H1 (cell line): Measurements from ENCODE around the gene CHD3. TPM values are rescaled to one million over a fixed set of nuclear protein-coding genes. Genes with fewer than 3 reads are reported as not detected.

Source experiments
- CTCF ChIA-PET: fragments of 300-600 bp; sonication (Branson Sonifier 250); formaldehyde crosslinking; loops from one replicate; lab custom pipeline; 2021; ENCODE audit not compliant: partially characterized antibody; lab: Charles Lee
- POLR2A ChIA-PET: fragments of 300-600 bp; sonication (Branson Sonifier 250); formaldehyde crosslinking; loops from one replicate; lab custom pipeline; 2021; ENCODE audit warnings: inconsistent platforms; ENCODE audit not compliant: partially characterized antibody; lab: Charles Lee
- DNase-seq, 2 experiments: peaks; one replicate each; pipeline versions ENCODE4 v3.0.0 to v3.0.0-alpha.2; 2010 to 2022; ENCODE audit warnings: low spot score in 2 of 2, low read depth in 1 of 2, mixed read lengths in 1 of 2
- FAIRE-seq: peaks from 2 replicates; lab custom pipeline; 2011; peaks lifted over from hg19 to GRCh38; lab: Jason Lieb, UNC
- H2AFZ ChIP-seq: 2 replicates; pipeline ENCODE4 v1.8.1; 2012; ENCODE audit warnings: low read length, inconsistent platforms
- H2AK5ac ChIP-seq: 2 replicates; pipeline ENCODE4 v1.6.1; 2013; ENCODE audit warnings: low read depth, low read length
- H2BK120ac ChIP-seq: replicated peaks from 2 replicates; pipeline ENCODE3; 2013; ENCODE audit warnings: low read depth, low read length, inconsistent platforms
- H2BK12ac ChIP-seq: 2 replicates; pipeline ENCODE4 v1.6.1; 2013; ENCODE audit warnings: low read depth, low read length
- H2BK15ac ChIP-seq: 2 replicates; pipeline ENCODE4 v1.6.1; 2013; ENCODE audit warnings: low read length
- H2BK20ac ChIP-seq: 2 replicates; pipeline ENCODE4 v1.6.1; 2013; ENCODE audit warnings: low read length
- H2BK5ac ChIP-seq: 2 replicates; pipeline ENCODE4 v1.6.1; 2013; ENCODE audit warnings: low read depth, low read length
- H3K14ac ChIP-seq: 2 replicates; pipeline ENCODE4 v1.6.1; 2013; ENCODE audit warnings: inconsistent platforms; ENCODE audit not compliant: insufficient read length
- H3K18ac ChIP-seq: 2 replicates; pipeline ENCODE4 v1.6.1; 2013; ENCODE audit warnings: low read length; ENCODE audit errors: extremely low read depth
- H3K23ac ChIP-seq: 2 replicates; pipeline ENCODE4 v1.6.1; 2013; ENCODE audit warnings: inconsistent platforms; ENCODE audit not compliant: insufficient read length
- H3K23me2 ChIP-seq: 2 replicates; pipeline ENCODE4 v1.6.1; 2013; ENCODE audit warnings: low read depth, low read length
- H3K27ac ChIP-seq: 2 replicates; pipeline ENCODE4 v1.6.1; 2011; ENCODE audit warnings: low read depth, low read length, inconsistent platforms
- H3K27me3 ChIP-seq, 4 experiments: replicated peaks in 1 of 4; 1 replicate in 1 of 4; 2 replicates in 3 of 4; pipeline versions ENCODE4 v1.6.1 to v1.8.1; 2011 to 2013; ENCODE audit warnings: low read length in 3 of 4, mild to moderate bottlenecking in 3 of 4, inconsistent platforms in 2 of 4, mixed read lengths in 2 of 4, moderate library complexity in 1 of 4; ENCODE audit not compliant: control insufficient read depth in 3 of 4, insufficient read depth in 3 of 4; ENCODE audit errors: extremely low read depth in 1 of 4
- H3K36me3 ChIP-seq, 4 experiments: 2 replicates each; pipeline versions ENCODE4 v1.6.1 to v1.8.1; 2011 to 2013; ENCODE audit warnings: mild to moderate bottlenecking in 4 of 4, low read length in 3 of 4, moderate library complexity in 2 of 4, control low read depth in 1 of 4, inconsistent platforms in 1 of 4; ENCODE audit not compliant: insufficient read depth in 4 of 4, control insufficient read depth in 2 of 4
- H3K4ac ChIP-seq: replicated peaks from 2 replicates; pipeline ENCODE3; 2013; ENCODE audit warnings: low read length, low read depth, mixed read lengths, inconsistent platforms; ENCODE audit not compliant: insufficient read length
- H3K4me1 ChIP-seq, 4 experiments: replicated peaks in 1 of 4; 1 replicate in 1 of 4; 2 replicates in 3 of 4; pipeline versions ENCODE4 v1.6.1 to v1.8.1; 2011 to 2013; ENCODE audit warnings: low read length in 3 of 4, inconsistent platforms in 2 of 4, mixed read lengths in 1 of 4; ENCODE audit not compliant: insufficient read depth in 4 of 4, control insufficient read depth in 3 of 4
- H3K4me2 ChIP-seq, 2 experiments: 2 replicates each; pipeline versions ENCODE4 v1.6.1 to v1.8.1; 2011 to 2013; ENCODE audit warnings: low read depth in 2 of 2, low read length in 2 of 2, control low read depth in 1 of 2, inconsistent platforms in 1 of 2, mild to moderate bottlenecking in 1 of 2; ENCODE audit not compliant: insufficient read depth in 1 of 2
- H3K4me3 ChIP-seq, 4 experiments: fragments of 200-600, 300-600 bp in 1 of 4; sonication (generic), shearing (Covaris generic), sonication (Bioruptor Twin) in 1 of 4; 2 replicates each; pipeline versions ENCODE4 v1.5.1 to v1.8.1; 2011 to 2016; ENCODE audit warnings: low read length in 4 of 4, low read depth in 3 of 4, control low read depth in 2 of 4, inconsistent platforms in 2 of 4, mild to moderate bottlenecking in 2 of 4, mixed read lengths in 1 of 4, moderate library complexity in 1 of 4; ENCODE audit not compliant: insufficient read depth in 2 of 4; ENCODE audit errors: extremely low read depth in 1 of 4
- H3K56ac ChIP-seq: replicated peaks from 2 replicates; pipeline ENCODE3; 2013; ENCODE audit warnings: low read depth, mild to moderate bottlenecking, mixed read lengths, low read length, inconsistent platforms; ENCODE audit not compliant: insufficient read length
- H3K79me1 ChIP-seq: 2 replicates; pipeline ENCODE4 v1.6.1; 2013; ENCODE audit warnings: low read depth, low read length, control low read depth
- H3K79me2 ChIP-seq, 2 experiments: 2 replicates each; pipeline versions ENCODE4 v1.6.1 to v1.8.1; 2012 to 2013; ENCODE audit warnings: low read length in 2 of 2, mild to moderate bottlenecking in 2 of 2, inconsistent platforms in 1 of 2; ENCODE audit not compliant: insufficient read depth in 2 of 2, control insufficient read depth in 1 of 2
- H3K9ac ChIP-seq, 4 experiments: replicated peaks in 1 of 4; 1 replicate in 1 of 4; 2 replicates in 3 of 4; pipeline versions ENCODE4 v1.6.1 to v1.8.1; 2011 to 2013; ENCODE audit warnings: low read depth in 3 of 4, low read length in 3 of 4, control low read depth in 2 of 4, mild to moderate bottlenecking in 2 of 4, moderate library complexity in 2 of 4, inconsistent platforms in 1 of 4; ENCODE audit errors: extremely low read depth in 1 of 4
- H3K9me3 ChIP-seq, 2 experiments: 2 replicates each; pipeline versions ENCODE4 v1.6.1 to v1.8.1; 2012 to 2013; ENCODE audit warnings: mild to moderate bottlenecking in 2 of 2, moderate library complexity in 2 of 2, control low read depth in 1 of 2, inconsistent platforms in 1 of 2, low read depth in 1 of 2, low read length in 1 of 2, mixed read lengths in 1 of 2; ENCODE audit not compliant: insufficient read depth in 2 of 2
- H4K20me1 ChIP-seq, 2 experiments: replicated peaks in 1 of 2; 2 replicates each; pipeline versions ENCODE3 to v1.8.1; 2011 to 2013; ENCODE audit warnings: inconsistent platforms in 2 of 2, low read length in 2 of 2, mild to moderate bottlenecking in 1 of 2; ENCODE audit not compliant: insufficient read depth in 2 of 2, control insufficient read depth in 1 of 2
- H4K5ac ChIP-seq: 2 replicates; pipeline ENCODE4 v1.6.1; 2013; ENCODE audit warnings: low read length, low read depth, mixed read lengths, inconsistent platforms; ENCODE audit not compliant: insufficient read length
- H4K8ac ChIP-seq: 2 replicates; pipeline ENCODE4 v1.8.0; 2013; ENCODE audit warnings: mild to moderate bottlenecking, moderate library complexity, low read length, inconsistent platforms; ENCODE audit not compliant: insufficient read depth; ENCODE audit errors: extremely low read depth
- H4K91ac ChIP-seq: replicated peaks from 2 replicates; pipeline ENCODE3; 2013; ENCODE audit warnings: low read length, mixed read lengths, inconsistent platforms; ENCODE audit not compliant: insufficient read length
- HDAC6 ChIP-seq: IDR thresholded peaks from one replicate; pipeline ENCODE4 v1.7.1; 2012; ENCODE audit warnings: low read depth, mild to moderate bottlenecking, inconsistent platforms, low read length, moderate library complexity
- MAFK ChIP-seq: IDR thresholded peaks from 2 replicates; pipeline ENCODE4 v1.6.1; 2012; ENCODE audit warnings: low read depth, mild to moderate bottlenecking, improper control_type of control experiment, low read length
- NANOG ChIP-seq: IDR thresholded peaks from 2 replicates; pipeline ENCODE4 v1.6.1; 2011; ENCODE audit warnings: low read length, low read depth, mild to moderate bottlenecking, inconsistent platforms; ENCODE audit not compliant: insufficient read depth, poor library complexity, severe bottlenecking
- RAD21 ChIP-seq, 2 experiments: IDR thresholded peaks in 1 of 2; conservative IDR thresholded peaks in 1 of 2; 2 replicates each; pipeline ENCODE4 v1.6.1; 2011; ENCODE audit warnings: low read depth in 2 of 2, low read length in 2 of 2, improper control_type of control experiment in 1 of 2, inconsistent platforms in 1 of 2, mild to moderate bottlenecking in 1 of 2, moderate library complexity in 1 of 2
- SIRT6 ChIP-seq: IDR thresholded peaks from one replicate; pipeline ENCODE4 v1.7.1; 2012; ENCODE audit warnings: low read length, inconsistent platforms
- SUZ12 ChIP-seq: fragments of 200-600 bp; sonication (generic); IDR thresholded peaks from 2 replicates; pipeline ENCODE4 v1.6.1; 2012; ENCODE audit warnings: mild to moderate bottlenecking, inconsistent platforms, low read length, moderate library complexity, mixed read lengths
- TAF7 ChIP-seq: optimal IDR thresholded peaks from 2 replicates; pipeline ENCODE3; 2011; ENCODE audit warnings: low read depth, mild to moderate bottlenecking, inconsistent platforms, low read length, moderate library complexity, borderline replicate concordance
- TBP ChIP-seq: IDR thresholded peaks from 2 replicates; pipeline ENCODE4 v1.6.1; 2011; ENCODE audit warnings: low read depth, low read length, improper control_type of control experiment
- WGBS, 2 experiments: shearing (Covaris generic) in 1 of 2; methylation state at CpG; one replicate each; pipeline versions ENCODE4 v1.1.6 to v1.1.7; 2013 to 2015; ENCODE audit warnings: low lambda C conversion rate in 2 of 2, mixed read lengths in 2 of 2, inconsistent platforms in 1 of 2, low coverage in 1 of 2, missing lambda C conversion rate in 1 of 2; ENCODE audit not compliant: insufficient replicate concordance in 2 of 2, insufficient coverage in 1 of 2, insufficient read length in 1 of 2; ENCODE audit errors: extremely low coverage in 1 of 2, missing lambda C conversion rate in 1 of 2; 5-methylcytosine and 5-hydroxymethylcytosine counted together
- polyA plus RNA-seq, 7 experiments: library from polyadenylated mRNA; depleted of rRNA in 3 of 7; stranded (reverse) in 5 of 7; unstranded in 2 of 7; fragments of >200 nt in 5 of 7; fragments of 200-250 nt in 2 of 7; gene quantifications; 1 replicate in 5 of 7; 2 replicates in 1 of 7; 4 replicates in 1 of 7; pipeline versions ENCODE4 v1.2.1 to v1.2.3, GENCODE V29; 2011 to 2013; ENCODE audit warnings: missing spikeins in 2 of 7, mixed read lengths in 2 of 7
- total RNA-seq: library from RNA; stranded (reverse); fragmentation: NEBNext Ultra II Directional; extraction: Animal tissue kit (Norgen Biotek cat#: 25700); gene quantifications from 2 replicates; pipeline ENCODE4 v1.2.1, GENCODE V29; 2021
- TF ChIP-seq, protein P1 (sequence below), 3 experiments: IDR thresholded peaks; 1 replicate in 2 of 3; 2 replicates in 1 of 3; pipeline versions ENCODE4 v1.5.1 to v1.6.1; 2011; ENCODE audit warnings: low read length in 3 of 3, mild to moderate bottlenecking in 3 of 3, inconsistent platforms in 2 of 3, low read depth in 1 of 3, moderate library complexity in 1 of 3; ENCODE audit not compliant: insufficient read depth in 1 of 3; ENCODE audit errors: control extremely low read depth in 1 of 3

CHD3 gene
- total and polyA plus RNA-seq, 2 of the 8 experiments (the other 6 are each of a cell fraction or from before 2014, with no cell fraction given), result 12.3 to 12.9 TPM

DNA sequence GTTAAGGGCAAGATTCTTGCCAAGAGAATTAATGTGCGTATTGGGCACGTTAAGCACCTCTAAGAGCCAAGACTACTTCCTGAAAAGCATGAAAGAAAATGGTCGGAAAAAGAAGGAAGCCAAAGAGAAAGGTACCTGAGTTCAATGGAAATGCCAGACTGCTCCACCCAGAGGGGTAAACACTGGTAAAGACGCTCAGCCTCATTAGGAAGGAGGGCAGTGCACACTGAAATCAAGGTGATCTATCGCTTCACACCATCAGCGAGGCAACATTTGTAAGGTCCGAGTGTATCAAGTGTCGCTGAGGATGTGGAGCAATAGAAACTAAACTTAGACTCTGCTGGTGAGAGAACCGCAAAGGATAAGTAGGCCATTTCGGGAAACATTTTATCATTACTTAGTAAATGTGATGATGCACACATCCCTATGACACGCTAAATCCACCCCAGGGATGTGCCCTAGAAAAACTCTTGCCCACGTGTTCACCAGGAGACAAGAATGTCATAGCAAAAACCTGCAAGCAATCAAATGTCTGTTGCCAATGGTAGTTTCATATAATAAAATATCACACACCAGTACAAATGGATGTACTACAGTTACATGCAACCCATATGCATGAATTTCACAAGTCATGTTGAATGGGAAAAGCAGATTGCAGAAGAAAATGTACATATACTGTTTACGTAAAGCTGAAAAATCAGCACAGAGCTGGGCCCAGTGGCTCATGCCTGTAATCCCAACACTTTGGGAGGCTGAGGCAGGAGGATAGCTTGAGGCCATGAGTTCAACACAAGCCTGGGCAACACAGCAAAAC is 67.0 kb downstream of the CHD3 start:
- H3K18ac ChIP-seq, result no peak overlapping the region
- no peak overlapping the region for H3K9ac ChIP-seq
- no peak overlapping the region for H2BK15ac ChIP-seq
- ChIA-PET POLR2A (interaction anchor here (0.9 kb wide), 1 partner anchor 40 kb away, joined by 3 read pairs; the partner anchor contains the start of gene RNF227), CTCF (interaction anchor here (0.6 to 1.3 kb wide), 3 partner anchors 35 to 221 kb away, joined by 3 to 5 read pairs (median 4); no protein-coding TSS in a partner anchor)
- H3K79me1 ChIP-seq, result no peaks in the 10 kb centered on the region
- H3K9me3 ChIP-seq, result no peaks in the 10 kb centered on the region
- H4K8ac ChIP-seq, result no peak overlapping the region
- H4K5ac ChIP-seq, result no peak overlapping the region
- no peaks in the 10 kb centered on the region for H3K4me1 ChIP-seq
- no peaks in the 10 kb centered on the region; a peak in 2 of 7 replicates for H3K27me3 ChIP-seq
- H2BK12ac ChIP-seq, result no peak overlapping the region
- H3K79me2 ChIP-seq, result no peaks in the 10 kb centered on the region
- no peak overlapping the region for H2BK5ac ChIP-seq
- H3K56ac ChIP-seq, result no peak overlapping the region
- no peak overlapping the region for H3K4me3 ChIP-seq
- 91% methylated on average over 13 of the region's 13 CpGs; no CpG with 5 or more reads in 1 of the 2 experiments for WGBS, 2 experiments
- no peak overlapping the region for H2AK5ac ChIP-seq
- H3K14ac ChIP-seq, result no peak overlapping the region
- H4K20me1 ChIP-seq, result no peaks in the 10 kb centered on the region
- H3K23ac ChIP-seq, result no peak overlapping the region
- H3K27ac ChIP-seq, result no peak overlapping the region
- DNase-seq (no peak), FAIRE-seq (no peak)
- H2BK20ac ChIP-seq, result no peak overlapping the region
- no peak overlapping the region for H2BK120ac ChIP-seq
- no peaks in the 10 kb centered on the region for H3K23me2 ChIP-seq
- H4K91ac ChIP-seq, result no peak overlapping the region
- no peak overlapping the region for H2AFZ ChIP-seq
- H3K4ac ChIP-seq, result no peak overlapping the region
- H3K36me3 ChIP-seq, result no peaks in the 10 kb centered on the region
- no peak overlapping the region for H3K4me2 ChIP-seq
- TF ChIP-seq SUZ12 (no peak), TBP (no peak), SIRT6 (no peak), NANOG (no peak), HDAC6 (no peak), MAFK (no peak), TAF7 (no peak), RAD21 (IDR thresholded peaks at IDR 0.05 in 1 of 2, conservative IDR thresholded peaks at IDR 0.05 in 1 of 2; ENCODE audit: low read depth in 2 of 2, low read length in 2 of 2) (no peak)
- TF ChIP-seq, protein P1, sequence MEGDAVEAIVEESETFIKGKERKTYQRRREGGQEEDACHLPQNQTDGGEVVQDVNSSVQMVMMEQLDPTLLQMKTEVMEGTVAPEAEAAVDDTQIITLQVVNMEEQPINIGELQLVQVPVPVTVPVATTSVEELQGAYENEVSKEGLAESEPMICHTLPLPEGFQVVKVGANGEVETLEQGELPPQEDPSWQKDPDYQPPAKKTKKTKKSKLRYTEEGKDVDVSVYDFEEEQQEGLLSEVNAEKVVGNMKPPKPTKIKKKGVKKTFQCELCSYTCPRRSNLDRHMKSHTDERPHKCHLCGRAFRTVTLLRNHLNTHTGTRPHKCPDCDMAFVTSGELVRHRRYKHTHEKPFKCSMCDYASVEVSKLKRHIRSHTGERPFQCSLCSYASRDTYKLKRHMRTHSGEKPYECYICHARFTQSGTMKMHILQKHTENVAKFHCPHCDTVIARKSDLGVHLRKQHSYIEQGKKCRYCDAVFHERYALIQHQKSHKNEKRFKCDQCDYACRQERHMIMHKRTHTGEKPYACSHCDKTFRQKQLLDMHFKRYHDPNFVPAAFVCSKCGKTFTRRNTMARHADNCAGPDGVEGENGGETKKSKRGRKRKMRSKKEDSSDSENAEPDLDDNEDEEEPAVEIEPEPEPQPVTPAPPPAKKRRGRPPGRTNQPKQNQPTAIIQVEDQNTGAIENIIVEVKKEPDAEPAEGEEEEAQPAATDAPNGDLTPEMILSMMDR (IDR thresholded peaks at IDR 0.05; ENCODE audit: control extremely low read depth in 1 of 3, insufficient read depth in 1 of 3, low read depth in 1 of 3, low read length in 3 of 3), result no peak
